ENCODE data around the gene DCAF10.

GRCh38 chr9:37796232-37796631 is 4.4 kb upstream of the DCAF10 start:
- TF ChIP-seq, protein P1, sequence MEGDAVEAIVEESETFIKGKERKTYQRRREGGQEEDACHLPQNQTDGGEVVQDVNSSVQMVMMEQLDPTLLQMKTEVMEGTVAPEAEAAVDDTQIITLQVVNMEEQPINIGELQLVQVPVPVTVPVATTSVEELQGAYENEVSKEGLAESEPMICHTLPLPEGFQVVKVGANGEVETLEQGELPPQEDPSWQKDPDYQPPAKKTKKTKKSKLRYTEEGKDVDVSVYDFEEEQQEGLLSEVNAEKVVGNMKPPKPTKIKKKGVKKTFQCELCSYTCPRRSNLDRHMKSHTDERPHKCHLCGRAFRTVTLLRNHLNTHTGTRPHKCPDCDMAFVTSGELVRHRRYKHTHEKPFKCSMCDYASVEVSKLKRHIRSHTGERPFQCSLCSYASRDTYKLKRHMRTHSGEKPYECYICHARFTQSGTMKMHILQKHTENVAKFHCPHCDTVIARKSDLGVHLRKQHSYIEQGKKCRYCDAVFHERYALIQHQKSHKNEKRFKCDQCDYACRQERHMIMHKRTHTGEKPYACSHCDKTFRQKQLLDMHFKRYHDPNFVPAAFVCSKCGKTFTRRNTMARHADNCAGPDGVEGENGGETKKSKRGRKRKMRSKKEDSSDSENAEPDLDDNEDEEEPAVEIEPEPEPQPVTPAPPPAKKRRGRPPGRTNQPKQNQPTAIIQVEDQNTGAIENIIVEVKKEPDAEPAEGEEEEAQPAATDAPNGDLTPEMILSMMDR (IDR thresholded peaks at IDR 0.05), result no peak
- no peak for TF ChIP-seq EZH2 (IDR thresholded peaks at IDR 0.05; ENCODE audit: borderline replicate concordance, insufficient read depth, low read depth, low read length, poor library complexity, severe bottlenecking)

Measured in B cell (primary cell).